ENCODE data around the gene ZNF134. TPM values are rescaled to one million over a fixed set of nuclear protein-coding genes. Genes with fewer than 3 reads are reported as not detected.
A peak's percentile ranks its signal among the peaks of the same experiment; 100 is the strongest.

Gene ZNF134
- total RNA-seq, 1 donor from 2014 or later: 17.4 TPM

DNA sequence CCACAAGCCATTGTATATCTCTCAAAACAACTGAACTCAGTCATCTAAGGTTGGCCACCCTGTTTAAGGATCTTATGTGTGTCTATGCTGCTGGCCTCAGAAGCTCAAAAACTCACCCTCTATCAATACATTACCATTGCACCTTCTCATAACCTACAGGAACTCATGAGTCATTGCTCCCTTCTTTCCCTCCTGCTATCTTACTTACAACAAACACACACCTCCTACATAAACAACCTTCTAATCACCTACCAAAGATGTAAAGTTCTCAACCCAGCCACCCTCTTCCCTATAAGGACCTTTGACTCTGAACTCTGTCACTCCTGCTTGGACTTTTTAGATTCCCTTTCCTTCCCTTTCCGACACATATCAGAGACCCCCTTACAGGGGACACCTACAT, 41.4 kb downstream of the ZNF134 start:
- no peak for DNase-seq
- no peak for ATAC-seq

DNA sequence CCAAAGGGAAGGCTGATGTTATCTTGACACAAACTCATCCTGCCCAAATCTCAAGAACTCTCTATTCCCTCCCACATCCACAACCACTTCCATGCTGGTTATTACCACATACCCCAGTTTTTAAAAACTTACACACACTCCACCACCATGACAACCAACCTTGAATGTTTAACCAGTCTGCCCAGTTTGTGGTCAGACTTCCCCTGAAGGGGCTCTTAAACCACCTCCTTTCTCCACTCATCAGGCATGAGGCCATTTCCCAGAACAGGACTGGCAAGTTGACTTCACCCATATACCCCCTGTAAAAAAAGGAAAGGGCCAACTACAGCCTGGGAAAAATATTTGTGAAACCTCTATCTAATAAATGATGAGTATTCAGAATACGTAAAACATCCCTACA, 42.3 kb downstream of the ZNF134 start:
- H3K36me3 ChIP-seq: no peaks in the 10 kb centered on the region
- DNase-seq (no peak), ATAC-seq (no peak)
- H3K9me3 ChIP-seq: peaks cover 5% of the 10 kb centered on the region
- H3K27me3 ChIP-seq (ENCODE audit: low read depth): no peaks in the 10 kb centered on the region
- H3K4me1 ChIP-seq: no peaks in the 10 kb centered on the region
- H3K27ac ChIP-seq: no peak overlapping the region
- H3K4me3 ChIP-seq: no peak overlapping the region
- intact Hi-C loops (cut with DNase I): no loop called here
- no peak for TF ChIP-seq CTCF (IDR thresholded peaks at IDR 0.05)

More for the DNA sequence above, 41.4 kb downstream of the ZNF134 start:
- TF ChIP-seq CTCF (IDR thresholded peaks at IDR 0.05): no peak
- Histone ChIP-seq H3K9me3 (peaks cover 5% of the 10 kb centered on the region), H3K27me3 (ENCODE audit: low read depth) (no peaks in the 10 kb centered on the region), H3K27ac (no peak overlapping the region), H3K36me3 (no peaks in the 10 kb centered on the region), H3K4me3 (no peak overlapping the region), H3K4me1 (no peaks in the 10 kb centered on the region)
- intact Hi-C loops (cut with DNase I): no loop called here

- no peak for TF ChIP-seq CTCF (IDR thresholded peaks at IDR 0.05)
- Histone ChIP-seq H3K9me3 (no peaks in the 10 kb centered on the region), H3K36me3 (no peaks in the 10 kb centered on the region), H3K27ac (peak overlapping the region; percentile 1), H3K4me1 (peaks cover 9% of the 10 kb centered on the region), H3K4me3 (peak overlapping the region; percentile 48), H3K27me3 (ENCODE audit: low read depth) (peaks cover 27% of the 10 kb centered on the region)
- DNase-seq (peak; percentile 50), ATAC-seq (peak; percentile 80 to 93)
- intact Hi-C loops (cut with DNase I): no loop called here
Measured at GRCh38 chr19:57664269-57665127, 50.5 kb downstream of the ZNF134 start.

- intact Hi-C loops (cut with DNase I): no loop called here
- no peak for TF ChIP-seq CTCF (IDR thresholded peaks at IDR 0.05)
- Histone ChIP-seq H3K27me3 (ENCODE audit: low read depth) (peaks cover 27% of the 10 kb centered on the region), H3K27ac (no peak overlapping the region), H3K36me3 (no peaks in the 10 kb centered on the region), H3K4me1 (peaks cover 9% of the 10 kb centered on the region), H3K4me3 (no peak overlapping the region), H3K9me3 (no peaks in the 10 kb centered on the region)
- ATAC-seq (no peak), DNase-seq (no peak)
Measured at GRCh38 chr19:57665261-57665806, 51.3 kb downstream of the ZNF134 start.

DNA sequence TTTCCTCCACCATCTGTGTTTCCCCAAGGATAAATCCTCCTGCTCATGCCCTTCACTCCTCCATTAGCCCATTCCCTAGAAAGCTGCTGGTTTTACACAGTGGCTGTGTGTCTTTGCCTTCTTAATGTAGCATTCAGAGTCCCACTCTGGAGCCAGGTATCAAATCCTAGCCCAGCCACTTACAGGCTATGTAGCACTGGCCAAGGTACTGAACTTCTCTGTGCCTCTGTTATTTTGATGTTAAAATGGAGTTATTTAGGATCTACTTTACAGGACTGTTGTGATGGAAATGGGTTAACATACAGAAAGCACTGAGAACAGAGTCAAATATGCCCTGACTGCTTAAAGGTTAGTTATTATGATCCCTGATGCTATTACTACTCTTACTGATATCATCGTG, 53.2 kb downstream of the ZNF134 start:
- Histone ChIP-seq H3K27ac (no peak overlapping the region), H3K9me3 (no peaks in the 10 kb centered on the region), H3K36me3 (no peaks in the 10 kb centered on the region), H3K4me3 (no peak overlapping the region), H3K27me3 (ENCODE audit: low read depth) (peaks cover 27% of the 10 kb centered on the region), H3K4me1 (peaks cover 9% of the 10 kb centered on the region)
- no peak for DNase-seq
- TF ChIP-seq CTCF (IDR thresholded peaks at IDR 0.05): no peak
- intact Hi-C loops (cut with DNase I): no loop called here
- no peak for ATAC-seq

Measured in lower lobe of right lung (tissue), 2 donors.